Measurements from ENCODE around the gene GLT1D1.

The GLT1D1 gene

GRCh38 chr12:129025055-129025454, 171.8 kb downstream of the GLT1D1 start (continued):
- TF ChIP-seq, protein P1, sequence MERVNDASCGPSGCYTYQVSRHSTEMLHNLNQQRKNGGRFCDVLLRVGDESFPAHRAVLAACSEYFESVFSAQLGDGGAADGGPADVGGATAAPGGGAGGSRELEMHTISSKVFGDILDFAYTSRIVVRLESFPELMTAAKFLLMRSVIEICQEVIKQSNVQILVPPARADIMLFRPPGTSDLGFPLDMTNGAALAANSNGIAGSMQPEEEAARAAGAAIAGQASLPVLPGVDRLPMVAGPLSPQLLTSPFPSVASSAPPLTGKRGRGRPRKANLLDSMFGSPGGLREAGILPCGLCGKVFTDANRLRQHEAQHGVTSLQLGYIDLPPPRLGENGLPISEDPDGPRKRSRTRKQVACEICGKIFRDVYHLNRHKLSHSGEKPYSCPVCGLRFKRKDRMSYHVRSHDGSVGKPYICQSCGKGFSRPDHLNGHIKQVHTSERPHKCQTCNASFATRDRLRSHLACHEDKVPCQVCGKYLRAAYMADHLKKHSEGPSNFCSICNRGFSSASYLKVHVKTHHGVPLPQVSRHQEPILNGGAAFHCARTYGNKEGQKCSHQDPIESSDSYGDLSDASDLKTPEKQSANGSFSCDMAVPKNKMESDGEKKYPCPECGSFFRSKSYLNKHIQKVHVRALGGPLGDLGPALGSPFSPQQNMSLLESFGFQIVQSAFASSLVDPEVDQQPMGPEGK (CRISPR knock-in tag; IDR thresholded peaks at IDR 0.05; ENCODE audit: borderline replicate concordance) = no peak
- TF ChIP-seq TOX (CRISPR knock-in tag; IDR thresholded peaks at IDR 0.05; ENCODE audit: borderline replicate concordance) (no peak), SNAI2 (CRISPR knock-in tag; IDR thresholded peaks at IDR 0.05) (no peak)

GRCh38 chr12:129028844-129029243, 175.6 kb downstream of the GLT1D1 start:
- TF ChIP-seq CSDC2 (CRISPR knock-in tag; IDR thresholded peaks at IDR 0.05) = no peak
- no peak for TF ChIP-seq BACH2 (CRISPR knock-in tag; IDR thresholded peaks at IDR 0.05; ENCODE audit: borderline replicate concordance)
- TF ChIP-seq, protein P1 (CRISPR knock-in tag; IDR thresholded peaks at IDR 0.05; ENCODE audit: borderline replicate concordance) = no peak
- TF ChIP-seq ARNTL (CRISPR knock-in tag; IDR thresholded peaks at IDR 0.05; ENCODE audit: borderline replicate concordance, low read depth) = no peak
- TF ChIP-seq ZFP3 (CRISPR knock-in tag; IDR thresholded peaks at IDR 0.05) = no peak
- TF ChIP-seq, protein P2, sequence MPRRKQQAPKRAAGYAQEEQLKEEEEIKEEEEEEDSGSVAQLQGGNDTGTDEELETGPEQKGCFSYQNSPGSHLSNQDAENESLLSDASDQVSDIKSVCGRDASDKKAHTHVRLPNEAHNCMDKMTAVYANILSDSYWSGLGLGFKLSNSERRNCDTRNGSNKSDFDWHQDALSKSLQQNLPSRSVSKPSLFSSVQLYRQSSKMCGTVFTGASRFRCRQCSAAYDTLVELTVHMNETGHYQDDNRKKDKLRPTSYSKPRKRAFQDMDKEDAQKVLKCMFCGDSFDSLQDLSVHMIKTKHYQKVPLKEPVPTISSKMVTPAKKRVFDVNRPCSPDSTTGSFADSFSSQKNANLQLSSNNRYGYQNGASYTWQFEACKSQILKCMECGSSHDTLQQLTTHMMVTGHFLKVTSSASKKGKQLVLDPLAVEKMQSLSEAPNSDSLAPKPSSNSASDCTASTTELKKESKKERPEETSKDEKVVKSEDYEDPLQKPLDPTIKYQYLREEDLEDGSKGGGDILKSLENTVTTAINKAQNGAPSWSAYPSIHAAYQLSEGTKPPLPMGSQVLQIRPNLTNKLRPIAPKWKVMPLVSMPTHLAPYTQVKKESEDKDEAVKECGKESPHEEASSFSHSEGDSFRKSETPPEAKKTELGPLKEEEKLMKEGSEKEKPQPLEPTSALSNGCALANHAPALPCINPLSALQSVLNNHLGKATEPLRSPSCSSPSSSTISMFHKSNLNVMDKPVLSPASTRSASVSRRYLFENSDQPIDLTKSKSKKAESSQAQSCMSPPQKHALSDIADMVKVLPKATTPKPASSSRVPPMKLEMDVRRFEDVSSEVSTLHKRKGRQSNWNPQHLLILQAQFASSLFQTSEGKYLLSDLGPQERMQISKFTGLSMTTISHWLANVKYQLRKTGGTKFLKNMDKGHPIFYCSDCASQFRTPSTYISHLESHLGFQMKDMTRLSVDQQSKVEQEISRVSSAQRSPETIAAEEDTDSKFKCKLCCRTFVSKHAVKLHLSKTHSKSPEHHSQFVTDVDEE (CRISPR knock-in tag; IDR thresholded peaks at IDR 0.05) = no peak
- TF ChIP-seq, protein P3, sequence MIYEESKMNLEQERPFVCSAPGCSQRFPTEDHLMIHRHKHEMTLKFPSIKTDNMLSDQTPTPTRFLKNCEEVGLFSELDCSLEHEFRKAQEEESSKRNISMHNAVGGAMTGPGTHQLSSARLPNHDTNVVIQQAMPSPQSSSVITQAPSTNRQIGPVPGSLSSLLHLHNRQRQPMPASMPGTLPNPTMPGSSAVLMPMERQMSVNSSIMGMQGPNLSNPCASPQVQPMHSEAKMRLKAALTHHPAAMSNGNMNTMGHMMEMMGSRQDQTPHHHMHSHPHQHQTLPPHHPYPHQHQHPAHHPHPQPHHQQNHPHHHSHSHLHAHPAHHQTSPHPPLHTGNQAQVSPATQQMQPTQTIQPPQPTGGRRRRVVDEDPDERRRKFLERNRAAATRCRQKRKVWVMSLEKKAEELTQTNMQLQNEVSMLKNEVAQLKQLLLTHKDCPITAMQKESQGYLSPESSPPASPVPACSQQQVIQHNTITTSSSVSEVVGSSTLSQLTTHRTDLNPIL (CRISPR knock-in tag; IDR thresholded peaks at IDR 0.05; ENCODE audit: low read depth) = no peak
- TF ChIP-seq RARB (CRISPR knock-in tag; IDR thresholded peaks at IDR 0.05) = no peak
- TF ChIP-seq PPARA (CRISPR knock-in tag; IDR thresholded peaks at IDR 0.05; ENCODE audit: borderline replicate concordance) = no peak
- TF ChIP-seq GLIS3 (CRISPR knock-in tag; IDR thresholded peaks at IDR 0.05) = no peak
- TF ChIP-seq SNAI2 (CRISPR knock-in tag; IDR thresholded peaks at IDR 0.05) = no peak
- no peak for TF ChIP-seq ZNF70 (CRISPR knock-in tag; IDR thresholded peaks at IDR 0.05)
- TF ChIP-seq ZNF8 (CRISPR knock-in tag; IDR thresholded peaks at IDR 0.05) = no peak
- no peak for TF ChIP-seq OSR1 (CRISPR knock-in tag; IDR thresholded peaks at IDR 0.05)
- TF ChIP-seq, protein P4, sequence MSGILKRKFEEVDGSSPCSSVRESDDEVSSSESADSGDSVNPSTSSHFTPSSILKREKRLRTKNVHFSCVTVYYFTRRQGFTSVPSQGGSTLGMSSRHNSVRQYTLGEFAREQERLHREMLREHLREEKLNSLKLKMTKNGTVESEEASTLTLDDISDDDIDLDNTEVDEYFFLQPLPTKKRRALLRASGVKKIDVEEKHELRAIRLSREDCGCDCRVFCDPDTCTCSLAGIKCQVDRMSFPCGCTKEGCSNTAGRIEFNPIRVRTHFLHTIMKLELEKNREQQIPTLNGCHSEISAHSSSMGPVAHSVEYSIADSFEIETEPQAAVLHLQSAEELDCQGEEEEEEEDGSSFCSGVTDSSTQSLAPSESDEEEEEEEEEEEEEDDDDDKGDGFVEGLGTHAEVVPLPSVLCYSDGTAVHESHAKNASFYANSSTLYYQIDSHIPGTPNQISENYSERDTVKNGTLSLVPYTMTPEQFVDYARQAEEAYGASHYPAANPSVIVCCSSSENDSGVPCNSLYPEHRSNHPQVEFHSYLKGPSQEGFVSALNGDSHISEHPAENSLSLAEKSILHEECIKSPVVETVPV (CRISPR knock-in tag; IDR thresholded peaks at IDR 0.05) = no peak
- no peak for TF ChIP-seq TCF4 (CRISPR knock-in tag; IDR thresholded peaks at IDR 0.05; ENCODE audit: borderline replicate concordance)
- TF ChIP-seq ESRRG (CRISPR knock-in tag; IDR thresholded peaks at IDR 0.05) = no peak
- no peak for TF ChIP-seq TOX (CRISPR knock-in tag; IDR thresholded peaks at IDR 0.05; ENCODE audit: borderline replicate concordance)
- TF ChIP-seq, protein P5, sequence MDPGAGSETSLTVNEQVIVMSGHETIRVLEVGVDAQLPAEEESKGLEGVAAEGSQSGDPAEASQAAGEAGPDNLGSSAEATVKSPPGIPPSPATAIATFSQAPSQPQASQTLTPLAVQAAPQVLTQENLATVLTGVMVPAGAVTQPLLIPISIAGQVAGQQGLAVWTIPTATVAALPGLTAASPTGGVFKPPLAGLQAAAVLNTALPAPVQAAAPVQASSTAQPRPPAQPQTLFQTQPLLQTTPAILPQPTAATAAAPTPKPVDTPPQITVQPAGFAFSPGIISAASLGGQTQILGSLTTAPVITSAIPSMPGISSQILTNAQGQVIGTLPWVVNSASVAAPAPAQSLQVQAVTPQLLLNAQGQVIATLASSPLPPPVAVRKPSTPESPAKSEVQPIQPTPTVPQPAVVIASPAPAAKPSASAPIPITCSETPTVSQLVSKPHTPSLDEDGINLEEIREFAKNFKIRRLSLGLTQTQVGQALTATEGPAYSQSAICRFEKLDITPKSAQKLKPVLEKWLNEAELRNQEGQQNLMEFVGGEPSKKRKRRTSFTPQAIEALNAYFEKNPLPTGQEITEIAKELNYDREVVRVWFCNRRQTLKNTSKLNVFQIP (CRISPR knock-in tag; IDR thresholded peaks at IDR 0.05; ENCODE audit: borderline replicate concordance, low read depth) = no peak
- no peak for TF ChIP-seq ZNF565 (CRISPR knock-in tag; conservative IDR thresholded peaks at IDR 0.05; ENCODE audit: low read depth)
- no peak for ATAC-seq
